ENCODE results near the gene DDI2. TPM values are rescaled to one million over a fixed set of nuclear protein-coding genes. Genes with fewer than 3 reads are reported as not detected.
A peak's percentile ranks its signal among the peaks of the same experiment; 100 is the strongest.

DDI2 gene
- total and polyA plus RNA-seq, 11 donors = 6.2 to 33.5 (median 21.8) TPM

DNA sequence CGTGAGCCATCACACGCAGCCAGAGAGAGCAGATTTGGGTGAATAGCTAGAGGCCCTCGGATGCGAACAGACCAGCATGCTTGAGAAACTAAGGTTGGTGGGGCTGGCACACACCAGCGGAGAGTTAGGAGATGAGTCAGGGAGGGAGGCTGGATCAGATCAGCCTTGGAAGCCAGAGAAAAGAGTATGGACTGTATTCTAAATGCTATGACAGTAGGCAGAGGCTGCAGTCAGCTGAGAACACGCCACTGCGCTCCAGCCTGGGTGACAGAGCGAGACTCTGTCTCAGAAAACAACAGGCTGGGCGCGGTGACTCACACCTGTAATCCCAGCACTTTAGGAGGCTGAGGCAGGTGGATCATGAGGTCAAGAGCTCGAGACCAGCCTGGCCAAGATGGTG lies 62.9 kb downstream of the DDI2 start:
- Histone ChIP-seq H3K36me3 (no peaks in the 10 kb centered on the region), H3K27ac (peak overlapping the region in 1 of 12 donors; percentile 94), H3K27me3 (no peaks in the 10 kb centered on the region), H3K4me1 (peaks cover 0 to 55% (median 6%) of the 10 kb centered on the region in 12 donors), H3K4me3 (no peak overlapping the region), H3K9me3 (no peaks in the 10 kb centered on the region)
- 93 to 97% (median 95%) methylated on average over 11 of the region's 11 CpGs for WGBS, 4 donors
- DNase-seq (no peak), ATAC-seq (no peak)
- intact Hi-C loops (cut with DNase I) = loop anchor here in 2 of 10 donors (5.0 to 10.0 kb wide), 2 partner anchors 55 to 63 kb away; partner anchors contain the start of genes DDI2 (in 1 of the 2) and SLC25A34 (in 1 of the 2)
- no peak for TF ChIP-seq POLR2A (IDR thresholded peaks at IDR 0.05)
- TF ChIP-seq, protein P1, sequence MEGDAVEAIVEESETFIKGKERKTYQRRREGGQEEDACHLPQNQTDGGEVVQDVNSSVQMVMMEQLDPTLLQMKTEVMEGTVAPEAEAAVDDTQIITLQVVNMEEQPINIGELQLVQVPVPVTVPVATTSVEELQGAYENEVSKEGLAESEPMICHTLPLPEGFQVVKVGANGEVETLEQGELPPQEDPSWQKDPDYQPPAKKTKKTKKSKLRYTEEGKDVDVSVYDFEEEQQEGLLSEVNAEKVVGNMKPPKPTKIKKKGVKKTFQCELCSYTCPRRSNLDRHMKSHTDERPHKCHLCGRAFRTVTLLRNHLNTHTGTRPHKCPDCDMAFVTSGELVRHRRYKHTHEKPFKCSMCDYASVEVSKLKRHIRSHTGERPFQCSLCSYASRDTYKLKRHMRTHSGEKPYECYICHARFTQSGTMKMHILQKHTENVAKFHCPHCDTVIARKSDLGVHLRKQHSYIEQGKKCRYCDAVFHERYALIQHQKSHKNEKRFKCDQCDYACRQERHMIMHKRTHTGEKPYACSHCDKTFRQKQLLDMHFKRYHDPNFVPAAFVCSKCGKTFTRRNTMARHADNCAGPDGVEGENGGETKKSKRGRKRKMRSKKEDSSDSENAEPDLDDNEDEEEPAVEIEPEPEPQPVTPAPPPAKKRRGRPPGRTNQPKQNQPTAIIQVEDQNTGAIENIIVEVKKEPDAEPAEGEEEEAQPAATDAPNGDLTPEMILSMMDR (IDR thresholded peaks at IDR 0.05) = no peak

DNA sequence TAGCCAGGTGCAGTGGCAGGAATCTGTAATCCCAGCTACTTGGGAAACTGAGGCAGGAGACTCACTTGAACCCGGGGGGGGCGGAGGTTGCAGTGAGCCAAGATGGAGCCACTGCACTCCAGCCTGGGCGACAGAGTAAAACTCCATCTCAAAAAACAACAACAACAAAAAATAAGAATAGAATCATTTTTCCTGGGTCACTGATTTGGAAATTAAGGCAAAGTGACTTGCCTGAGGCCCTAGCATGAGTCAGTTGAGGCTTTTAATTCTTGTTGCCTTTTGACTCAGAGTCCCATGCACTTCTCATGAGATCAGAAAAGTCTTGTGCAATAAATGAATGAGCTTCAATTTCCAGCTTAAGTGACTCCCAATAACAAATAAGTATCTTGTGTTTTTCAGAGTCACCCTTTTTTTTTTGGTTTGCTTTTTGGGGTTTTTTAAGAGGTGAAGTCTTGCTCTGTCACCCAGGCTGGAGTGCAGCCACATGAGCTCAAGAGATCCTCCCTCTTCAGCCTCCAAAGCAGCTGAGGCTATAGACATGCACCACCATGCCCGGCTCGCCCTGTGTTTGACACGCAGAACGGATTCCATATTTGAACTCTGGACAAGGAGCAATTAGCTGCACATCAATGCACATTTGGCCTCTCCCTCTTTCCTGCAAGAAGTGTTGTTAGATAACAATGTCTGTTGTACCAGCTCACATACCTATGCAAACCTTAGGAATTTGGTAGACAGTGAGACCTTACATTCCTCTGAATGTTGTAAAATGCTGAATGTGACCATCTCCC lies 63.5 kb downstream of the DDI2 start:
- Histone ChIP-seq H3K36me3 (no peaks in the 10 kb centered on the region), H3K4me1 (peaks cover 0 to 60% (median 10%) of the 10 kb centered on the region in 12 donors), H3K27ac (peak overlapping the region in 5 of 12 donors; percentile 35 to 95 (median 65)), H3K27me3 (no peaks in the 10 kb centered on the region), H3K9me3 (no peaks in the 10 kb centered on the region), H3K4me3 (no peak overlapping the region)
- intact Hi-C loops (cut with DNase I) = loop anchor here in 2 of 10 donors (5.0 to 10.0 kb wide), 2 partner anchors 54 to 63 kb away; partner anchors contain the start of genes DDI2 (in 1 of the 2) and SLC25A34 (in 1 of the 2)
- WGBS, 4 donors = 85 to 96% (median 91%) methylated on average over 7 of the region's 7 CpGs
- no peak for ATAC-seq
- no peak for DNase-seq
- TF ChIP-seq, protein P1 (IDR thresholded peaks at IDR 0.05) = no peak
- TF ChIP-seq POLR2A (IDR thresholded peaks at IDR 0.05) = no peak

DNA sequence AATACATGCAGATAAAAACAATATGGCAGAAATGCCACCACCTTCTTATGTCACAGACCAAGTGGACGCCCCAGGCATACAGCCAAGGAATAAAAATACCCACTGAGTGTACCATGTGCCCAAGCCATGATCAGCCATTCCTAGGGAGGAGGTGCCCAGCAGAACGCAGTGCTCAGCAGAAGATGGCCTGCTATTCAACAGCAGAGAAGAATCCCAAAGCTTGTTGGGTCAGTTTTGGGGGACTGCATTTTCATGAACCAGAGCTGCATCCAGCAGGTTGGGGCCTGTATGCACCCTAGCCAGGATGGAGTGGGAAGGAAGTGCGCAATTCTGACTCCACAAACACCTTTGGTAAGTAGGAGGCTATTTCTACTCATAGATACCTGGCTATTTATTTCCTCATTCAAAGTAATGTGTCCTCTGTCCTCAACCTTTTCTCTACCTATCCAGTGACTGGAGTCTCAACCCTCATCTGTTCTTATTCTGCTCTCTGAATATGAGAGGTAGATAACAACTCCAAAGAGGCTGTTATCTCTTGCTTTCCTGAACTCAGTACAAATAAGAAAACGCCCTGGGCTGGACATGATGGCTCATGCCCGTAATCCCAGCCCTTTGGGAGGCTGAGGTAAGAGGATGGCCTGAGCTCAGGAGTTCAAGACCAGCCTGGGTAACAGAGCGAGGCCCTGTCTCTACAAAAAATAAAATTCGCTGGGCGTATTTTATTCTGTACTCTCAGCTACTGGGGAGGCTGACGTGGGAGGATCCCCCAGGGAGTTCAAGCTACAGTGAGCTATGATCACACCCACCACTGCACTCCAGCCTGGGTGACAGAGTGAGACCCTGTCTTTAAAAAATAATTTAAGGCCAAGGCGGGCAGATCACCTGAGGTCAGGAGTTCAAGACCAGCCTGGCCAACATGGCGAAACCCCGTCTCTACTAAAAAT lies 64.4 kb downstream of the DDI2 start:
- H3K27ac ChIP-seq = peak overlapping the region in 9 of 12 donors; percentile 24 to 95 (median 40)
- intact Hi-C loops (cut with DNase I) = loop anchor here in 2 of 10 donors (5.0 to 10.0 kb wide), 2 partner anchors 53 to 64 kb away; partner anchors contain the start of genes DDI2 (in 1 of the 2) and SLC25A34 (in 1 of the 2)
- peak; percentile 62 to 78 (median 72) for ATAC-seq
- WGBS, 4 donors = 72 to 77% (median 75%) methylated on average over 12 of the region's 12 CpGs
- no peaks in the 10 kb centered on the region for H3K9me3 ChIP-seq
- H3K27me3 ChIP-seq = no peaks in the 10 kb centered on the region
- peaks cover 0 to 61% (median 14%) of the 10 kb centered on the region in 12 donors for H3K4me1 ChIP-seq
- peak in 4 of 5 donors; percentile 58 to 61 (median 60) for DNase-seq
- TF ChIP-seq POLR2A (IDR thresholded peaks at IDR 0.05) = no peak
- TF ChIP-seq, protein P1 (IDR thresholded peaks at IDR 0.05) = no peak
- no peaks in the 10 kb centered on the region for H3K36me3 ChIP-seq
- H3K4me3 ChIP-seq = peak overlapping the region in 3 of 12 donors; percentile 3 to 27 (median 25)

Measured in heart left ventricle (tissue), 16 donors.